Measurements from ENCODE around the gene SORCS2. TPM values are rescaled to one million over a fixed set of nuclear protein-coding genes. Genes with fewer than 3 reads are reported as not detected.

The SORCS2 gene
- total and polyA plus RNA-seq, 2 of the 8 experiments (the other 6 are each of a cell fraction or from before 2014, with no cell fraction given) = 0.36 to 1.8 TPM

- Histone ChIP-seq H2BK5ac (ENCODE audit: low read depth, low read length) (no peak overlapping the region), H3K4me2 (ENCODE audit: insufficient read depth in 1 of 2, low read depth in 2 of 2, low read length in 2 of 2) (no peak overlapping the region), H3K4me3 (ENCODE audit: extremely low read depth in 1 of 4, insufficient read depth in 2 of 4, low read depth in 3 of 4, low read length in 4 of 4) (no peak overlapping the region), H3K23ac (ENCODE audit: insufficient read length) (no peak overlapping the region), H3K9ac (replicated peaks in 1 of 4; ENCODE audit: extremely low read depth in 1 of 4, low read depth in 3 of 4, low read length in 3 of 4) (no peak overlapping the region), H3K27ac (ENCODE audit: low read depth, low read length) (no peak overlapping the region), H4K20me1 (replicated peaks in 1 of 2; ENCODE audit: control insufficient read depth in 1 of 2, insufficient read depth in 2 of 2, low read length in 2 of 2) (no peaks in the 10 kb centered on the region), H3K79me2 (ENCODE audit: control insufficient read depth in 1 of 2, insufficient read depth in 2 of 2, low read length in 2 of 2) (no peaks in the 10 kb centered on the region), H4K5ac (ENCODE audit: insufficient read length, low read depth, low read length) (no peak overlapping the region), H3K14ac (ENCODE audit: insufficient read length) (no peak overlapping the region), H3K18ac (ENCODE audit: extremely low read depth, low read length) (no peak overlapping the region), H3K79me1 (ENCODE audit: low read depth, low read length) (no peaks in the 10 kb centered on the region), H3K9me3 (ENCODE audit: insufficient read depth in 2 of 2, low read depth in 1 of 2, low read length in 1 of 2) (peaks cover 3% of the 10 kb centered on the region in 2 experiments; a peak in 2 of 4 replicates), H3K23me2 (ENCODE audit: low read depth, low read length) (peaks cover 9% of the 10 kb centered on the region; the same call in 1 of the 2 replicates), H2AFZ (ENCODE audit: low read length) (no peak overlapping the region), H3K4me1 (replicated peaks in 1 of 4; ENCODE audit: control insufficient read depth in 3 of 4, insufficient read depth in 4 of 4, low read length in 3 of 4) (0 out of 7 replicates have a peak, but pooled peaks cover 0 to 2% (median 0%) of the 10 kb centered on the region in 4 experiments), H2BK120ac (replicated peaks; ENCODE audit: low read depth, low read length) (no peak overlapping the region), H3K4ac (replicated peaks; ENCODE audit: insufficient read length, low read depth, low read length) (no peak overlapping the region), H2BK12ac (ENCODE audit: low read depth, low read length) (no peak overlapping the region), H4K91ac (replicated peaks; ENCODE audit: insufficient read length, low read length) (no peak overlapping the region), H4K8ac (ENCODE audit: extremely low read depth, insufficient read depth, low read length) (no peak overlapping the region), H2AK5ac (ENCODE audit: low read depth, low read length) (no peak overlapping the region), H3K56ac (replicated peaks; ENCODE audit: insufficient read length, low read depth, low read length) (no peak overlapping the region), H3K27me3 (replicated peaks in 1 of 4; ENCODE audit: control insufficient read depth in 3 of 4, extremely low read depth in 1 of 4, insufficient read depth in 3 of 4, low read length in 3 of 4) (no peaks in the 10 kb centered on the region), H2BK20ac (ENCODE audit: low read length) (no peak overlapping the region), H3K36me3 (ENCODE audit: control insufficient read depth in 2 of 4, insufficient read depth in 4 of 4, low read length in 3 of 4) (no peaks in the 10 kb centered on the region), H2BK15ac (ENCODE audit: low read length) (no peak overlapping the region)
- POLR2A ChIA-PET (ENCODE audit: partially characterized antibody) = no interaction called here
- DNase-seq (ENCODE audit: low read depth in 1 of 2, low spot score in 2 of 2) (no peak), FAIRE-seq (no peak)
- CTCF ChIA-PET (ENCODE audit: partially characterized antibody) = no interaction called here
- 96% methylated on average over 4 of the region's 4 CpGs; no CpG with 5 or more reads in 1 of the 2 experiments for WGBS, 2 experiments (ENCODE audit: extremely low coverage in 1 of 2, insufficient coverage in 1 of 2, insufficient read length in 1 of 2, insufficient replicate concordance in 2 of 2, low coverage in 1 of 2, low lambda C conversion rate in 2 of 2, missing lambda C conversion rate in 1 of 2)
- TF ChIP-seq YY1 (IDR thresholded peaks at IDR 0.05; ENCODE audit: low read depth, low read length) (no peak), KDM5A (IDR thresholded peaks at IDR 0.05; ENCODE audit: low read length) (no peak), MAX (IDR thresholded peaks at IDR 0.05) (no peak), CTBP2 (IDR thresholded peaks at IDR 0.05; ENCODE audit: borderline replicate concordance, insufficient read depth, insufficient read length, low read length) (no peak), JUND (IDR thresholded peaks at IDR 0.05; ENCODE audit: low read length) (no peak), TAF1 (IDR thresholded peaks at IDR 0.05; ENCODE audit: low read depth, low read length) (no peak), SUZ12 (IDR thresholded peaks at IDR 0.05; ENCODE audit: low read length) (no peak), GABPA (IDR thresholded peaks at IDR 0.05; ENCODE audit: borderline replicate concordance, insufficient read depth, low read length) (no peak), CBX8 (IDR thresholded peaks at IDR 0.05; ENCODE audit: borderline replicate concordance, low read depth, low read length) (no peak), NRF1 (IDR thresholded peaks at IDR 0.05; ENCODE audit: low read depth, low read length) (no peak), POU5F1 (IDR thresholded peaks at IDR 0.05; ENCODE audit: low read depth, low read length) (no peak), RBBP5 (IDR thresholded peaks at IDR 0.05; ENCODE audit: borderline replicate concordance, low read depth, low read length) (no peak), RXRA (IDR thresholded peaks at IDR 0.05; ENCODE audit: insufficient read depth, low read depth, low read length) (no peak)
Measured at GRCh38 chr4:7542781-7543180, 350.4 kb downstream of the SORCS2 start.
